K562 (cell line): ENCODE results near the gene MT1A. TPM values are rescaled to one million over a fixed set of nuclear protein-coding genes. Genes with fewer than 3 reads are reported as not detected.

Source experiments
- ARHGAP35 ChIP-seq: fragments of 450-650 bp; IDR thresholded peaks from 2 replicates; pipeline ENCODE4 v1.6.1; 2018; ENCODE audit not compliant: partially characterized antibody
- BRD9 ChIP-seq: fragments of 450-650 bp; IDR thresholded peaks from 2 replicates; pipeline ENCODE4 v1.6.1; 2018; ENCODE audit warnings: low read depth; ENCODE audit not compliant: partially characterized antibody
- CBFA2T2 ChIP-seq: fragments of 450-650 bp; conservative IDR thresholded peaks from 2 replicates; pipeline ENCODE4 v1.6.1; 2017; ENCODE audit warnings: mild to moderate bottlenecking
- CCNT2 ChIP-seq: IDR thresholded peaks from 2 replicates; pipeline ENCODE4 v1.6.1; 2011; ENCODE audit warnings: borderline replicate concordance, low read depth, mild to moderate bottlenecking, moderate library complexity, mixed read lengths, low read length; ENCODE audit not compliant: insufficient read length; ENCODE audit errors: extremely low read depth
- ELF4 ChIP-seq: fragments of 450-650 bp; formaldehyde crosslinking; IDR thresholded peaks from 2 replicates; pipeline ENCODE4 v1.4.0; 2022; ENCODE audit warnings: missing genetic modification characterization
- FOXJ2 ChIP-seq: fragments of 200-800 bp; sonication (Bioruptor generic); IDR thresholded peaks from 2 replicates; pipeline ENCODE4 v1.6.1; 2016; ENCODE audit warnings: missing genetic modification characterization, missing compliant biosample characterization
- FOXO4 ChIP-seq: fragments of 450-650 bp; formaldehyde crosslinking; IDR thresholded peaks from 2 replicates; pipeline ENCODE4 v1.4.0; 2020; ENCODE audit warnings: mild to moderate bottlenecking, moderate library complexity
- ILK ChIP-seq: fragments of 450-650 bp; IDR thresholded peaks from 2 replicates; pipeline ENCODE4 v1.6.1; 2016; ENCODE audit warnings: missing genetic modification characterization, low read depth, mild to moderate bottlenecking, missing compliant biosample characterization, moderate library complexity, borderline replicate concordance
- LARP7 ChIP-seq: fragments of 450-650 bp; IDR thresholded peaks from 2 replicates; pipeline ENCODE4 v1.6.1; 2016
- PHB2 ChIP-seq: fragments of 450-650 bp; IDR thresholded peaks from 2 replicates; pipeline ENCODE4 v1.6.1; 2017; ENCODE audit warnings: low read depth
- PHF20 ChIP-seq: fragments of 450-650 bp; IDR thresholded peaks from 2 replicates; pipeline ENCODE4 v1.6.1; 2018; ENCODE audit not compliant: partially characterized antibody
- POLR2B ChIP-seq: fragments of 450-650 bp; IDR thresholded peaks from 2 replicates; pipeline ENCODE4 v1.6.1; 2018; ENCODE audit warnings: low read depth; ENCODE audit not compliant: partially characterized antibody
- POLR2G ChIP-seq: fragments of 200-400 bp; formaldehyde crosslinking; IDR thresholded peaks from 2 replicates; pipeline ENCODE4 v1.6.1; 2017; ENCODE audit warnings: low read depth, mild to moderate bottlenecking, antibody characterized with exemption, low read length, moderate library complexity
- PYGO2 ChIP-seq: fragments of 450-650 bp; IDR thresholded peaks from 2 replicates; pipeline ENCODE4 v1.6.1; 2016; ENCODE audit warnings: mild to moderate bottlenecking, missing genetic modification characterization, moderate library complexity, missing compliant biosample characterization
- RBM25 ChIP-seq: fragments of 200-400 bp; formaldehyde crosslinking; IDR thresholded peaks from 2 replicates; pipeline ENCODE4 v1.6.1; 2018; ENCODE audit warnings: low read length, low read depth, moderate library complexity; ENCODE audit not compliant: severe bottlenecking
- SMC3 ChIP-seq: conservative IDR thresholded peaks from 2 replicates; pipeline ENCODE4 v1.6.1; 2011; ENCODE audit warnings: low read depth, low read length, improper control_type of control experiment; ENCODE audit not compliant: insufficient read depth
- VEZF1 ChIP-seq: fragments of 200-800 bp; sonication (Bioruptor generic); IDR thresholded peaks from 2 replicates; pipeline ENCODE4 v1.6.1; 2017; ENCODE audit warnings: missing genetic modification characterization, missing compliant biosample characterization
- YY1 ChIP-seq, 3 experiments: IDR thresholded peaks; 2 replicates each; pipeline ENCODE4 v1.6.1; 2011; ENCODE audit warnings: low read length in 2 of 3, mild to moderate bottlenecking in 2 of 3, moderate library complexity in 2 of 3, borderline replicate concordance in 1 of 3, control low read depth in 1 of 3, low read depth in 1 of 3; ENCODE audit not compliant: insufficient read depth in 3 of 3, insufficient replicate concordance in 2 of 3, control insufficient read depth in 1 of 3, insufficient read length in 1 of 3; ENCODE audit errors: extremely low read depth in 1 of 3
- ZFP30 ChIP-seq: fragments of 250-450 bp; sonication (Bioruptor Pico); IDR thresholded peaks from 2 replicates; pipeline ENCODE4 v1.8.0; 2022; ENCODE audit warnings: moderate library complexity, mild to moderate bottlenecking, inconsistent platforms, borderline replicate concordance
- ZNF217 ChIP-seq: sonication (generic); formaldehyde crosslinking; IDR thresholded peaks from 2 replicates; pipeline ENCODE4 v1.8.0; 2022; ENCODE audit warnings: mild to moderate bottlenecking, missing genetic modification reagents
- ZNF263 ChIP-seq: sonication (generic); formaldehyde crosslinking; IDR thresholded peaks from 2 replicates; pipeline ENCODE4 v1.8.0; 2022; ENCODE audit warnings: mild to moderate bottlenecking, missing genetic modification reagents, borderline replicate concordance
- ZNF280A ChIP-seq: fragments of 450-650 bp; IDR thresholded peaks from 2 replicates; pipeline ENCODE4 v1.6.1; 2018; ENCODE audit warnings: mild to moderate bottlenecking, low read depth; ENCODE audit not compliant: partially characterized antibody
- ZNF316 ChIP-seq: fragments of 450-650 bp; IDR thresholded peaks from 2 replicates; pipeline ENCODE4 v1.6.1; 2016
- ZNF668 ChIP-seq: fragments of 250-450 bp; sonication (Bioruptor Pico); IDR thresholded peaks from 2 replicates; pipeline ENCODE4 v1.8.0; 2022; ENCODE audit warnings: mild to moderate bottlenecking, inconsistent platforms
- ZNF778 ChIP-seq: fragments of 450-650 bp; formaldehyde crosslinking; IDR thresholded peaks from 2 replicates; pipeline ENCODE4 v1.4.0; 2020; ENCODE audit warnings: mild to moderate bottlenecking, moderate library complexity
- polyA plus RNA-seq, 8 experiments: library from polyadenylated mRNA; depleted of rRNA in 4 of 8; stranded (reverse) in 5 of 8; unstranded in 3 of 8; fragments of >200 nt; fragmentation: Nextera tagmentation in 2 of 8; fragmentation: Illumina TruSeq in 1 of 8; extraction: Ambion mirVana in 2 of 8; extraction: Trizol in 1 of 8; gene quantifications; 2 replicates each; pipeline versions ENCODE4 v1.2.1 to v1.2.3, GENCODE V29; 2011 to 2014; ENCODE audit warnings: inconsistent platforms in 1 of 8, missing spikeins in 1 of 8
- total RNA-seq, 7 experiments: library from RNA; depleted of rRNA in 6 of 7; stranded (reverse); fragments of >200 nt in 6 of 7; fragmentation: Illumina TruSeq in 2 of 7; extraction: Trizol in 2 of 7; gene quantifications; 2 replicates each; pipeline versions ENCODE4 v1.2.1 to v1.2.3, GENCODE V29; 2011 to 2021; ENCODE audit warnings: low replicate concordance in 1 of 7

The MT1A gene
- total and polyA plus RNA-seq, 9 of the 15 experiments (the other 6 are each of a cell fraction or from before 2014, with no cell fraction given): 0.23 TPM; not detected in 8

- TF ChIP-seq FOXJ2 (tag): no peak
- TF ChIP-seq PHB2: no peak
- no peak for TF ChIP-seq ELF4 (CRISPR knock-in tag)
- TF ChIP-seq FOXO4: no peak
- TF ChIP-seq ZNF316: no peak
- no peak for TF ChIP-seq ZNF280A
- TF ChIP-seq RBM25: no peak
- TF ChIP-seq ZNF217 (CRISPR knock-in tag): no peak
- peak; percentile 44 for TF ChIP-seq CCNT2
- peak; percentile 51; the same call in 1 of the 2 replicates for TF ChIP-seq VEZF1 (CRISPR knock-in tag)
- peak; percentile 35 for TF ChIP-seq POLR2B
- no peak for TF ChIP-seq ZNF668 (CRISPR knock-in tag)
- no peak for TF ChIP-seq ILK
- TF ChIP-seq SMC3: no peak
- TF ChIP-seq YY1 (IDR thresholded peaks at IDR 0.05; ENCODE audit: borderline replicate concordance in 1 of 3, control insufficient read depth in 1 of 3, extremely low read depth in 1 of 3, insufficient read depth in 3 of 3, insufficient read length in 1 of 3, insufficient replicate concordance in 2 of 3, low read depth in 1 of 3, low read length in 2 of 3): no peak
- peak; percentile 97 for TF ChIP-seq LARP7
- TF ChIP-seq PHF20: no peak
- TF ChIP-seq POLR2G: peak; percentile 73
- TF ChIP-seq BRD9: peak; percentile 75
- TF ChIP-seq ARHGAP35: no peak
- TF ChIP-seq PYGO2 (tag): no peak
- no peak for TF ChIP-seq ZNF778 (CRISPR knock-in tag)
- no peak for TF ChIP-seq ZNF263
- no peak for TF ChIP-seq ZFP30
- TF ChIP-seq CBFA2T2: no peak
Observed at GRCh38 chr16:56681939-56682702, 43.7 kb downstream of the MT1A start, which contains the start of gene MT1X (continued).
